CD14-positive monocyte (primary cell): Measurements from ENCODE around the gene THAP7. TPM values are rescaled to one million over a fixed set of nuclear protein-coding genes. Genes with fewer than 3 reads are reported as not detected.
A peak's percentile ranks its signal among the peaks of the same experiment; 100 is the strongest.
"Not testable (repeated sequence)": the region's sequence is repeated elsewhere in the genome, so short reads cannot be mapped to it uniquely, and the experiment has no call there.

Experiments
- DNase-seq, 3 donors: peaks; one replicate each; pipeline ENCODE4 v3.0.0-alpha.2; 2011 to 2022
- H2AFZ ChIP-seq: 2 replicates; pipeline ENCODE4 v1.6.0; 2012; ENCODE audit warnings: mild to moderate bottlenecking, low read depth, low read length, inconsistent platforms; ENCODE audit not compliant: insufficient read depth, poor library complexity, severe bottlenecking
- H3K27ac ChIP-seq, 2 donors: 1 replicate in 1 of 2; 2 replicates in 1 of 2; pipeline ENCODE4 v1.5.1; 2012 to 2013; ENCODE audit warnings: low read length in 2 of 2, control low read depth in 1 of 2, inconsistent platforms in 1 of 2, low read depth in 1 of 2, mild to moderate bottlenecking in 1 of 2
- H3K27me3 ChIP-seq, 2 donors: one replicate each; pipeline versions ENCODE4 v1.6.0 to v1.6.1; 2011 to 2013; ENCODE audit warnings: low read length in 2 of 2; ENCODE audit not compliant: control insufficient read depth in 2 of 2, insufficient read depth in 2 of 2
- H3K36me3 ChIP-seq, 2 donors: replicated peaks in 1 of 2; 1 replicate in 1 of 2; 2 replicates in 1 of 2; pipeline versions ENCODE4 v1.5.1 to v1.6.1; 2012 to 2013; ENCODE audit warnings: low read length in 2 of 2, control low read depth in 1 of 2, inconsistent platforms in 1 of 2, mild to moderate bottlenecking in 1 of 2; ENCODE audit not compliant: insufficient read depth in 2 of 2, control insufficient read depth in 1 of 2
- H3K4me1 ChIP-seq, 2 donors: 1 replicate in 1 of 2; 2 replicates in 1 of 2; pipeline versions ENCODE4 v1.5.1 to v1.6.1; 2012 to 2013; ENCODE audit warnings: low read length in 2 of 2, control low read depth in 1 of 2, inconsistent platforms in 1 of 2, mild to moderate bottlenecking in 1 of 2, moderate library complexity in 1 of 2; ENCODE audit not compliant: insufficient read depth in 2 of 2, control insufficient read depth in 1 of 2
- H3K4me2 ChIP-seq: replicated peaks from 2 replicates; pipeline ENCODE3; 2012; ENCODE audit warnings: low read length, moderate library complexity, mild to moderate bottlenecking; ENCODE audit not compliant: poor library complexity, severe bottlenecking; ENCODE audit errors: extremely low read depth
- H3K4me3 ChIP-seq, 3 experiments: fragments of 200-600 bp in 1 of 3; sonication (generic) in 1 of 3; replicated peaks in 1 of 3; 1 replicate in 2 of 3; 2 replicates in 1 of 3; pipeline ENCODE4 v1.5.1; 2011 to 2013; ENCODE audit warnings: low read length in 3 of 3, mild to moderate bottlenecking in 3 of 3, control low read depth in 2 of 3, low read depth in 2 of 3, inconsistent platforms in 1 of 3, moderate library complexity in 1 of 3
- H3K79me2 ChIP-seq: 2 replicates; pipeline ENCODE4 v1.6.0; 2012; ENCODE audit warnings: mild to moderate bottlenecking, control low read depth, inconsistent platforms, low read length, moderate library complexity; ENCODE audit not compliant: insufficient read depth
- H3K9ac ChIP-seq: 2 replicates; pipeline ENCODE4 v1.6.0; 2017; ENCODE audit warnings: low read length, mild to moderate bottlenecking; ENCODE audit not compliant: insufficient read depth, poor library complexity, severe bottlenecking
- H3K9me3 ChIP-seq, 2 donors: replicated peaks in 1 of 2; 1 replicate in 1 of 2; 2 replicates in 1 of 2; pipeline versions ENCODE4 v1.5.1 to v1.6.1; 2012 to 2013; ENCODE audit warnings: low read length in 2 of 2, control low read depth in 1 of 2; ENCODE audit not compliant: control insufficient read depth in 1 of 2, insufficient read depth in 1 of 2
- H4K20me1 ChIP-seq: 2 replicates; pipeline ENCODE4 v1.6.0; 2012; ENCODE audit warnings: mild to moderate bottlenecking, low read length, control low read depth, moderate library complexity; ENCODE audit not compliant: insufficient read depth
- H3K27ac Mint-ChIP-seq, 7 donors: one replicate each; pipeline ENCODE4 v1.8.0; 2020; ENCODE audit warnings: mild to moderate bottlenecking in 7 of 7, mixed read lengths in 7 of 7, moderate library complexity in 6 of 7, inconsistent platforms in 2 of 7
- H3K27me3 Mint-ChIP-seq, 3 donors: one replicate each; pipeline ENCODE4 v1.8.0; 2021 to 2022; ENCODE audit warnings: low read depth in 3 of 3, mild to moderate bottlenecking in 3 of 3, mixed read lengths in 3 of 3, moderate library complexity in 3 of 3, inconsistent platforms in 1 of 3
- H3K36me3 Mint-ChIP-seq, 2 donors: one replicate each; pipeline ENCODE4 v1.8.0; 2020; ENCODE audit warnings: mixed read lengths in 2 of 2, inconsistent platforms in 1 of 2, mild to moderate bottlenecking in 1 of 2
- H3K4me1 Mint-ChIP-seq: one replicate; pipeline ENCODE4 v1.8.0; 2020; ENCODE audit warnings: mild to moderate bottlenecking, mixed read lengths
- H3K4me3 Mint-ChIP-seq, 2 donors: one replicate each; pipeline ENCODE4 v1.8.0; 2020; ENCODE audit warnings: mild to moderate bottlenecking in 2 of 2, mixed read lengths in 2 of 2, moderate library complexity in 1 of 2
- H3K9me3 Mint-ChIP-seq, 7 donors: one replicate each; pipeline ENCODE4 v1.8.0; 2020 to 2022; ENCODE audit warnings: mixed read lengths in 7 of 7, mild to moderate bottlenecking in 6 of 7, moderate library complexity in 6 of 7, inconsistent platforms in 2 of 7
- CTCF ChIP-seq: fragments of 200-600 bp; IDR thresholded peaks from one replicate; pipeline ENCODE4 v1.8.0; 2022; ENCODE audit warnings: antibody characterized with exemption, mild to moderate bottlenecking
- WGBS: methylation state at CpG from one replicate; pipeline ENCODE4 v1.1.5; 2013; ENCODE audit warnings: missing lambda C conversion rate; ENCODE audit not compliant: insufficient coverage; 5-methylcytosine and 5-hydroxymethylcytosine counted together
- intact Hi-C, 2 donors: fragments of 100-400 bp; cut with micrococcal nuclease; formaldehyde crosslinking; loops; one replicate each; pipeline versions ENCODE4 v1.15.0 to v1.15.1; 2023
- polyA minus RNA-seq: library from RNA; depleted of rRNA, polyadenylated mRNA; stranded (reverse); fragments of >200 nt; gene quantifications from 2 replicates; pipeline ENCODE4 v1.2.3, GENCODE V29; 2012
- polyA plus RNA-seq, 3 donors: library from polyadenylated mRNA; depleted of rRNA in 1 of 3; unstranded in 2 of 3; stranded (reverse) in 1 of 3; fragments of 300-500 nt in 2 of 3; fragments of >200 nt in 1 of 3; fragmentation: Illumina TruSeq in 2 of 3; gene quantifications; 1 replicate in 2 of 3; 2 replicates in 1 of 3; pipeline ENCODE4 v1.2.3, GENCODE V29; 2012 to 2021
- total RNA-seq, 12 experiments: library from RNA in 1 of 12; stranded (reverse) in 1 of 12; fragments of 120-200 nt in 1 of 12; gene quantifications; one replicate each; pipeline ENCODE4 v1.2.4 and lab custom pipeline; 2013 to 2026; ENCODE audit warnings: mixed read lengths in 6 of 12, inconsistent platforms in 1 of 12

Gene THAP7, protein sequence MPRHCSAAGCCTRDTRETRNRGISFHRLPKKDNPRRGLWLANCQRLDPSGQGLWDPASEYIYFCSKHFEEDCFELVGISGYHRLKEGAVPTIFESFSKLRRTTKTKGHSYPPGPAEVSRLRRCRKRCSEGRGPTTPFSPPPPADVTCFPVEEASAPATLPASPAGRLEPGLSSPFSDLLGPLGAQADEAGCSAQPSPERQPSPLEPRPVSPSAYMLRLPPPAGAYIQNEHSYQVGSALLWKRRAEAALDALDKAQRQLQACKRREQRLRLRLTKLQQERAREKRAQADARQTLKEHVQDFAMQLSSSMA
- 22.1 TPM for total RNA-seq (2013)
- polyA plus RNA-seq = 10 to 100 TPM; 18.4 to 22.9 (median 19.8) TPM
- 28.4 and 35.7 TPM in 2 replicates for polyA minus RNA-seq
- 3.0 to 10.0 (median 7.0) reads per million in 11 experiments for total RNA-seq (lab: John Stamatoyannopoulos, UW)

GRCh38 chr22:21001601-21002325 is at the start of gene THAP7:
TSS of gene THAP7 (minus strand) at chr22:21002118. CDS start at chr22:21001911, 207 bp downstream.
- peaks cover 31 to 34% of the 10 kb centered on the region in 2 donors for H3K36me3 ChIP-seq
- peaks cover 13% of the 10 kb centered on the region for H3K79me2 ChIP-seq
- H3K9me3 Mint-ChIP-seq = peaks cover 0 to 1% (median 0%) of the 10 kb centered on the region in 7 donors
- peak within 1 kb of the TSS; percentile 84 to 94 for H3K4me3 Mint-ChIP-seq
- no peaks in the 10 kb centered on the region for H4K20me1 ChIP-seq
- H3K27me3 Mint-ChIP-seq = peaks cover 0 to 5% (median 1%) of the 10 kb centered on the region in 3 donors
- H3K4me2 ChIP-seq = peak within 1 kb of the TSS; percentile 73
- intact Hi-C loops = loop anchor here in 1 of 2 donors (5.0 kb wide), 2 partner anchors 84 to 144 kb away; partner anchors contain the start of genes CRKL, PI4KA and SNAP29
- peak within 1 kb of the TSS; percentile 78 for H2AFZ ChIP-seq
- H3K27ac Mint-ChIP-seq = peak within 1 kb of the TSS; percentile 95 to 99 (median 98)
- H3K27ac ChIP-seq = peak within 1 kb of the TSS; percentile 91 to 95
- no peaks in the 10 kb centered on the region for H3K9me3 ChIP-seq
- H3K27me3 ChIP-seq = no peaks in the 10 kb centered on the region
- peak within 1 kb of the TSS; percentile 53 to 79 (median 66) for H3K4me3 ChIP-seq
- TF ChIP-seq CTCF = no peak
- under 1% methylated on average over 83 of the region's 83 CpGs for WGBS
- H3K36me3 Mint-ChIP-seq = peaks cover 11 to 27% of the 10 kb centered on the region in 2 donors
- H3K4me1 Mint-ChIP-seq = peaks cover 26% of the 10 kb centered on the region
- peak within 1 kb of the TSS; percentile 90 for H3K9ac ChIP-seq
- peak; percentile 95 to 98 (median 97) for DNase-seq
- H3K4me1 ChIP-seq = peaks cover 24 to 30% of the 10 kb centered on the region in 2 donors

DNA sequence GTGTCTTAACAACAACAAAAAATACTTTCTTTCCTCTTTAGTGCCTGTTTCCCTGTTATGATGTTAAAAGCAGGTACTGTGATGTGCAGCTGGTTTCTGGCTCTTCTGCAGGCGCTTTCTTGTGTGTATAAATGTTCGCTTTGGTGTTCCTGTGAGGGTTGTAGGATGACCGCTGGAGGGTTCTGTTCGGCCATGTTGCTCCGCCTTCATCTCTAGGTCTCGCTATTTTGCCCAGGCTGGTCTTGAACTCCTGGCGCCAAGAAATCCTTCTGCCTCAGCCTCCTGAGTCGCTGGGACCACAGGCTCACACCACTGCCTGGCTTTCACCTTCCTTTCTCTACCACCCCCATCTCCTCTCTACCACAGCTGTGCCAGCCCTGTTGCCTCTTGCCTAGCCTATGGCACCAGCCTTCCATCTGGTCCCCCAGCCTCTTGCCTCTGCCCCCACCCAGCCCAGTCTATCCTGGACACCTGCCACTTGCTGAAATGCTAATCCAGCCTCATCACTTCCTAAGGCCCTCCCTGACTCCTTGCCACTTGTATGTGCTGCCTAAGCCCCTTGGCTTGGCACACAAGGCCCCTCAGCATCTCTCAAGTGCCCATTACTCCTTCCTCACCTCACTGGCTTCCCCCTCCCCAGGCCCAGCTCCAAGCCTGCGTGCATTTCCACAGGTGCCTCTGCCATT is 49.4 kb upstream of the THAP7 start:
- Mint-ChIP-seq H3K36me3 (no peaks in the 10 kb centered on the region), H3K27ac (no peak overlapping the region), H3K27me3 (peaks cover 7 to 13% (median 11%) of the 10 kb centered on the region in 3 donors), H3K4me1 (peaks cover 8% of the 10 kb centered on the region), H3K9me3 (peaks cover 0 to 3% (median 0%) of the 10 kb centered on the region in 7 donors), H3K4me3 (no peak overlapping the region)
- 85% methylated on average over 7 of the region's 9 CpGs for WGBS
- H4K20me1 ChIP-seq = no peaks in the 10 kb centered on the region
- no peaks in the 10 kb centered on the region for H3K36me3 ChIP-seq
- no peak overlapping the region for H3K4me2 ChIP-seq
- intact Hi-C loops = no loop called here
- no peak overlapping the region for H3K9ac ChIP-seq
- H3K4me3 ChIP-seq = no peak overlapping the region
- no peak for DNase-seq
- no peaks in the 10 kb centered on the region for H3K9me3 ChIP-seq
- peaks cover 4 to 8% of the 10 kb centered on the region in 2 donors for H3K4me1 ChIP-seq
- H3K79me2 ChIP-seq = no peaks in the 10 kb centered on the region
- H2AFZ ChIP-seq = no peak overlapping the region
- no peak overlapping the region for H3K27ac ChIP-seq
- TF ChIP-seq CTCF = no peak
- peaks cover 0 to 3% of the 10 kb centered on the region in 2 donors for H3K27me3 ChIP-seq

DNA sequence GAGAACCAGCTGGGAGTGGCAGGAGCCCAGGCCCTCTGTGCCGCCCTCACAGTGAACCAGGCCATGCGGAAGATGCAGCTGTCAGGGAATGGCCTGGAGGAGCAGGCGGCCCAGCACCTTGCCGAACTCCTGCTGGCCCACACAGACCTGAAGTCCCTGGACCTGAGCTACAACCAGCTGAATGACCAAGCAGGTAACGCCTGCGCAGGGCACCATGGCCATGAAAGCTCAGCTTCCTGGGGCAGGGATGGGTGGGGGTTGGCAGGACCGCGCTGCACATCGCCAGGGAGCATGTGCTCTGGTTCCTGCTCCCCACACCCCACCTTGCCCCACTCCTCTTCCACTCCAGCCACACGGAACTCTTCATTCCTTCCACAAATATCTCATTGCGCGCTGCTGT is 47.0 kb upstream of the THAP7 start:
- peaks cover 17% of the 10 kb centered on the region for H3K4me1 Mint-ChIP-seq
- H3K4me1 ChIP-seq = peaks cover 14 to 21% of the 10 kb centered on the region in 2 donors
- not testable (repeated sequence) for H3K27me3 ChIP-seq, H3K79me2 ChIP-seq, H3K4me2 ChIP-seq, H3K9me3 Mint-ChIP-seq, H3K27ac ChIP-seq, H3K36me3 ChIP-seq, H3K27ac Mint-ChIP-seq, H3K9ac ChIP-seq, H3K36me3 Mint-ChIP-seq, H3K4me3 ChIP-seq, DNase-seq, H4K20me1 ChIP-seq, H3K9me3 ChIP-seq, H3K4me3 Mint-ChIP-seq, H2AFZ ChIP-seq
- WGBS = no CpG with 5 or more reads among the region's 12 CpGs
- H3K27me3 Mint-ChIP-seq = peaks cover 17 to 20% (median 17%) of the 10 kb centered on the region in 3 donors
- intact Hi-C loops = loop anchor here in 1 of 2 donors (10.0 kb wide), 1 partner anchor 64 kb away; the partner anchor contains the start of gene LZTR1
